ENCODE measurements around the gene TMEM209.

Gene TMEM209

DNA sequence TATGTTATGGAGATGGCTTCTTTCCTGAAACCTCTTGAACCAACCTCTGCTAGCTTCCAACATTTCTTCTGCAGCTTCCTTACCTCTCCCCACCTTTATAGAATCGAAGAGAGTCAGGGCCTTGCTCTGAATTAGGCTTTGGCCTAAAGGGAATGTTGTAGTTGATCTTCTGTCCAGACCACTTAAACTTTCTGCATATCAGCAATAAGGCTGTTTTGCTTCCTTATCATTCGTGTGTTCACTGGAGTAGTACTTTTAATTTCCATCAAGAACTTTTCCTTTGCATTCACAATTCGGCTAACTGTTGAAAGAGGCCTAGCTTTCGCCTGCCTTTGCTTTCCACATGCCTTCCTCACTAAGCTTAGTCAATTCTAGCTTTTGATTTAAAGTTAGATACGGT lies 86.9 kb downstream of the TMEM209 start:
- DNase-seq = no peak

DNA sequence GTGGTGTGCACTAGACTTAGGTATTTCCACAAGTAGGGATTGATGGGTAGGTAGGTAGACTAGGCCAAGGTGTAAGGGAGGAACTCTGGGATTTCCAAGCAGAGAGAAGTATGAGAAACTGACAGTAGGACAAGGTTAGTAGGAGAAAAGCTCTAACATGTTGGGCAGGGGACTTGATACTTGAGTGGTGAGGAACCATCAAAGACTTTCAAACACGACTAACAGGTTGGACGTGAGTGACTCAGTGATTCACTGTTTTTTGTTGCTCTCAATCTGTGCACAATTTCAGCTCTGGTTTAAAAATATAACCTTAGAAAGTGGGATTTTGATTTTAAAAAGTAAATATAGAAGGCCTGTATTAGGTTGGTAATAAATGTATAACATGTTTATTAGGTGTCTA lies 90.4 kb downstream of the TMEM209 start:
- DNase-seq = no peak
